HG02798 (cell line): Measurements from ENCODE around the gene ZNF543.
A peak's percentile ranks its signal among the peaks of the same experiment; 100 is the strongest.
"Not testable (repeated sequence)": the region's sequence is repeated elsewhere in the genome, so short reads cannot be mapped to it uniquely, and the experiment has no call there.

ENCODE experiments used
- ATAC-seq: cut with Tn5 transposase; IDR thresholded peaks from one replicate; pipeline ENCODE4 v1.9.1; 2021; ENCODE audit warnings: mild to moderate bottlenecking; ENCODE audit not compliant: unreplicated experiment, poor library complexity

The ZNF543 gene

GRCh38 chr19:57317503-57317902, 2.8 kb upstream of the ZNF543 start:
- no peak for ATAC-seq

GRCh38 chr19:57319869-57320179, 448 bp upstream of the ZNF543 start:
- no peak for ATAC-seq

GRCh38 chr19:57321116-57321515, 844 bp downstream of the ZNF543 start:
- no peak for ATAC-seq

GRCh38 chr19:57321751-57322150, 1.5 kb downstream of the ZNF543 start:
- no peak for ATAC-seq

- ATAC-seq: no peak
Observed at GRCh38 chr19:57324992-57325391, 4.7 kb downstream of the ZNF543 start.

GRCh38 chr19:57327993-57328392, 7.7 kb downstream of the ZNF543 start:
- ATAC-seq: no peak

- no peak for ATAC-seq
Observed at GRCh38 chr19:57334191-57334590, 13.9 kb downstream of the ZNF543 start.

GRCh38 chr19:57338877-57339276, 18.6 kb downstream of the ZNF543 start:
- ATAC-seq: no peak

- ATAC-seq: no peak
Observed at GRCh38 chr19:57342582-57342981, 22.3 kb downstream of the ZNF543 start.

- no peak for ATAC-seq
Observed at GRCh38 chr19:57348136-57348535, 27.9 kb downstream of the ZNF543 start.

- peak; percentile 99 for ATAC-seq
Observed at GRCh38 chr19:57350877-57351805, 30.9 kb downstream of the ZNF543 start, which contains the start of gene ZNF304. TSS of gene ZNF304 (plus strand) at chr19:57351271. CDS start at chr19:57351665, 394 bp downstream.

GRCh38 chr19:57351867-57352266, 31.6 kb downstream of the ZNF543 start:
- ATAC-seq: no peak

GRCh38 chr19:57355916-57356315, 35.6 kb downstream of the ZNF543 start:
- no peak for ATAC-seq

GRCh38 chr19:57357406-57357805, 37.1 kb downstream of the ZNF543 start:
- no peak for ATAC-seq

GRCh38 chr19:57359300-57359699, 39.0 kb downstream of the ZNF543 start:
- ATAC-seq: no peak

- ATAC-seq: no peak
Observed at GRCh38 chr19:57362419-57362818, 42.1 kb downstream of the ZNF543 start.

- peak; percentile 95 for ATAC-seq
Observed at GRCh38 chr19:57362997-57363687, 42.9 kb downstream of the ZNF543 start, which contains the start of the genes TRAPPC2B and ZNF547. TSS of gene TRAPPC2B (plus strand) at chr19:57363551. CDS start at chr19:57364834, 1,283 bp downstream. TSS of gene ZNF547 (plus strand) at chr19:57363551. CDS start at chr19:57368556, 5,005 bp downstream.

GRCh38 chr19:57363688-57364181, 43.5 kb downstream of the ZNF543 start:
- no peak for ATAC-seq

- ATAC-seq: no peak
Observed at GRCh38 chr19:57366776-57367175, 46.5 kb downstream of the ZNF543 start.

- no peak for ATAC-seq
Observed at GRCh38 chr19:57374179-57374578, 53.9 kb downstream of the ZNF543 start.

GRCh38 chr19:57374647-57375046, 54.4 kb downstream of the ZNF543 start:
- ATAC-seq: not testable (repeated sequence)
